ENCODE results near the gene SPATA16.

DNA sequence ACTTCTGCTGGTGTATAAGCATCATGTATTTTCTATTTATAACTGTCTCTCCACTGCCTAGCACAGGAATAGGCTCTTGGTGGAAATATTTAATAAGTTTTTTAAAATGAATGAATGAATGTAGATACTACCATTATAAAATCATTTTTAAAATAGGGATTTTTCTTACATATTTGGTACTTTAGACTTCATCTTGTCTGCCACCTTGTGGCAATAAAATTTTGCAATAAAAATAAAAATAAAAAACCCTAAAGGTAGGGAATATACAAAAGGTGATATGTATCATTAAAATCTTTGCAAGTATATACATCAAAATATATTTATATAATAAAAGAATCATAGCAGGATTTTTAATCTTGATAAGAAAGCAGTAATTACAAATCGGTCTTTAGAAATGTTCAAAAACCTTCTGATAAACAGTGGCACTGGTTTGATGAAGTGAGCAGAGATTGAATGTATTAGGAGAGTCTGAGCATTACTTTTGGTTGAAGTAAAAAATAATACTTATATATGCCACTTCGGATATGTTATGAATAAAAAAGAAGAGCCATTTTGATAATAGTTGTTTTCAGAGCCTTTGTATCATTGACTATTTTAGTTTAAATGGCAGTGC lies 95.2 kb downstream of the SPATA16 start:
- no peak for TF ChIP-seq ZNF384 (IDR thresholded peaks at IDR 0.05)
- TF ChIP-seq ARNT (IDR thresholded peaks at IDR 0.05): no peak
- TF ChIP-seq CTBP1 (IDR thresholded peaks at IDR 0.05; ENCODE audit: borderline replicate concordance): no peak
- no peak for TF ChIP-seq SP1 (IDR thresholded peaks at IDR 0.05)
- no peak for TF ChIP-seq BHLHE40 (IDR thresholded peaks at IDR 0.05; ENCODE audit: borderline replicate concordance)
- no peak for TF ChIP-seq FOXK2 (IDR thresholded peaks at IDR 0.05)
- TF ChIP-seq L3MBTL2 (conservative IDR thresholded peaks at IDR 0.05): no peak
- no peak for TF ChIP-seq SUZ12 (IDR thresholded peaks at IDR 0.05)
- no peak for TF ChIP-seq FOXA1 (IDR thresholded peaks at IDR 0.05)
- no peak for TF ChIP-seq FOXM1 (IDR thresholded peaks at IDR 0.05; ENCODE audit: borderline replicate concordance)
- no peak for TF ChIP-seq TARDBP (IDR thresholded peaks at IDR 0.05)
- no peak for TF ChIP-seq ELF4 (IDR thresholded peaks at IDR 0.05)
- TF ChIP-seq, protein P1, sequence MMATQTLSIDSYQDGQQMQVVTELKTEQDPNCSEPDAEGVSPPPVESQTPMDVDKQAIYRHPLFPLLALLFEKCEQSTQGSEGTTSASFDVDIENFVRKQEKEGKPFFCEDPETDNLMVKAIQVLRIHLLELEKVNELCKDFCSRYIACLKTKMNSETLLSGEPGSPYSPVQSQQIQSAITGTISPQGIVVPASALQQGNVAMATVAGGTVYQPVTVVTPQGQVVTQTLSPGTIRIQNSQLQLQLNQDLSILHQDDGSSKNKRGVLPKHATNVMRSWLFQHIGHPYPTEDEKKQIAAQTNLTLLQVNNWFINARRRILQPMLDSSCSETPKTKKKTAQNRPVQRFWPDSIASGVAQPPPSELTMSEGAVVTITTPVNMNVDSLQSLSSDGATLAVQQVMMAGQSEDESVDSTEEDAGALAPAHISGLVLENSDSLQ (IDR thresholded peaks at IDR 0.05): no peak
- no peak for TF ChIP-seq LEF1 (IDR thresholded peaks at IDR 0.05; ENCODE audit: borderline replicate concordance)
